SU-DHL-6 (cell line): Measurements from ENCODE around the gene PRRG2.

ENCODE experiments used
- H2AFZ ChIP-seq: fragments of 200-600 bp; sonication (generic); 2 replicates; pipeline ENCODE4 v1.6.1; 2014; ENCODE audit warnings: low read depth, mild to moderate bottlenecking, moderate library complexity, mixed read lengths, antibody characterized with exemption, low read length; ENCODE audit not compliant: severe bottlenecking
- H3F3A ChIP-seq: fragments of 200-600 bp; shearing (Covaris generic); 2 replicates; pipeline ENCODE4 v1.6.0; 2016; ENCODE audit warnings: antibody characterized with exemption, mild to moderate bottlenecking; ENCODE audit not compliant: insufficient read depth
- H3K27ac ChIP-seq: fragments of 200-600 bp; sonication (generic); 2 replicates; pipeline ENCODE4 v1.5.1; 2016; ENCODE audit warnings: low read depth, mild to moderate bottlenecking, low read length, moderate library complexity, mixed read lengths
- H3K27me3 ChIP-seq: fragments of 200-600 bp; sonication (generic), shearing (Covaris generic); 2 replicates; pipeline ENCODE4 v1.6.0; 2014; ENCODE audit warnings: mild to moderate bottlenecking, low read length
- H3K36me3 ChIP-seq: fragments of 200-600 bp; sonication (generic); 2 replicates; pipeline ENCODE4 v1.6.1; 2014; ENCODE audit warnings: mild to moderate bottlenecking, low read length, mixed read lengths
- H3K4me2 ChIP-seq: fragments of 300-600, 200-600 bp; shearing (Covaris generic), sonication (generic); 2 replicates; pipeline ENCODE4 v1.6.0; 2014; ENCODE audit warnings: low read length, low read depth, mild to moderate bottlenecking; ENCODE audit not compliant: poor library complexity, severe bottlenecking
- H3K4me3 ChIP-seq: fragments of 200-600 bp; sonication (generic); 2 replicates; pipeline ENCODE4 v1.5.1; 2014; ENCODE audit warnings: antibody characterized with exemption, low read length, mild to moderate bottlenecking, mixed read lengths; ENCODE audit not compliant: insufficient read depth, poor library complexity, severe bottlenecking
- H3K79me2 ChIP-seq: fragments of 200-600 bp; sonication (generic); 2 replicates; pipeline ENCODE4 v1.6.1; 2014; ENCODE audit warnings: mild to moderate bottlenecking, low read length, moderate library complexity; ENCODE audit not compliant: insufficient read depth
- H3K9ac ChIP-seq: fragments of 200-600 bp; sonication (generic); 2 replicates; pipeline ENCODE4 v1.7.0; 2014; ENCODE audit warnings: mild to moderate bottlenecking, low read length
- H3K9me2 ChIP-seq: fragments of 200-600 bp; sonication (generic); replicated peaks from 2 replicates; pipeline ENCODE4 v1.6.1; 2014; ENCODE audit warnings: low read length; ENCODE audit not compliant: insufficient read depth
- H3K9me3 ChIP-seq: fragments of 200-600 bp; sonication (generic); 2 replicates; pipeline ENCODE4 v1.6.1; 2014; ENCODE audit warnings: low read length, mixed read lengths; ENCODE audit not compliant: insufficient read depth
- H4K20me1 ChIP-seq: fragments of 200-600 bp; sonication (generic); 2 replicates; pipeline ENCODE4 v1.6.1; 2014; ENCODE audit warnings: low read depth, mild to moderate bottlenecking, antibody characterized with exemption, low read length, moderate library complexity, mixed read lengths
- CTCF ChIP-seq: fragments of 200-600 bp; sonication (generic); IDR thresholded peaks from one replicate; pipeline ENCODE4 v1.5.1; 2017; ENCODE audit warnings: antibody characterized with exemption, mild to moderate bottlenecking, low read length, moderate library complexity; ENCODE audit not compliant: insufficient read depth, poor library complexity, severe bottlenecking
- EZH2phosphoT487 ChIP-seq: fragments of 200-600 bp; sonication (generic), shearing (Covaris generic); conservative IDR thresholded peaks from 2 replicates; pipeline ENCODE4 v1.6.1; 2018; ENCODE audit warnings: mild to moderate bottlenecking, antibody characterized with exemption, low read length, moderate library complexity, mixed read lengths

PRRG2 gene

DNA sequence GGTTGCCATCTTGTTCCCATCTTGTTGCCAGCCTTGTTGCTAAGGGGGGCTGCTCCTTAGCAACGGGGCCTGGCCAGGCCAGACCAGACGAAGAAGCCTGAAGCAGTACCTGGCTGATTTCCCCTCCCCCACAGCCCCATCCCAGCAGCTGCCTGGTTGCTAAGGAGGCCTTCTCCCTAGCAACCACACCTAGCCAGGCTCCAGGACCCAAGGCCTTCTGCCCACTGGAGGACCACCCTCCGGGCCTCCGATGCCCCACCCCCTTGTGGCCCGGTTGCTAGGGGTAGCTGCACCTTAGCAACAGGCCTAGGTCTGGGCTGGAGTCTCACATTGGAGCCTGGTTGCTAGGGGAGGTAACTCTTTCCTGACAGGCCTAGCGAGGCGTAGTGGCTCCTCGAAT lies 3.9 kb downstream of the PRRG2 start:
- H4K20me1 ChIP-seq = no peaks in the 10 kb centered on the region
- H3K9me3 ChIP-seq = no peaks in the 10 kb centered on the region
- no peaks in the 10 kb centered on the region for H3K36me3 ChIP-seq
- no peaks in the 10 kb centered on the region for H3K9me2 ChIP-seq
- no peak overlapping the region for H3K27ac ChIP-seq
- H3F3A ChIP-seq = peaks cover 5% of the 10 kb centered on the region; the same call in 1 of the 2 replicates
- H2AFZ ChIP-seq = no peak overlapping the region
- TF ChIP-seq EZH2phosphoT487 (no peak), CTCF (no peak)
- H3K4me2 ChIP-seq = no peak overlapping the region
- no peak overlapping the region for H3K4me3 ChIP-seq
- H3K79me2 ChIP-seq = peaks cover 3% of the 10 kb centered on the region
- H3K9ac ChIP-seq = no peak overlapping the region
- H3K27me3 ChIP-seq = no peaks in the 10 kb centered on the region

DNA sequence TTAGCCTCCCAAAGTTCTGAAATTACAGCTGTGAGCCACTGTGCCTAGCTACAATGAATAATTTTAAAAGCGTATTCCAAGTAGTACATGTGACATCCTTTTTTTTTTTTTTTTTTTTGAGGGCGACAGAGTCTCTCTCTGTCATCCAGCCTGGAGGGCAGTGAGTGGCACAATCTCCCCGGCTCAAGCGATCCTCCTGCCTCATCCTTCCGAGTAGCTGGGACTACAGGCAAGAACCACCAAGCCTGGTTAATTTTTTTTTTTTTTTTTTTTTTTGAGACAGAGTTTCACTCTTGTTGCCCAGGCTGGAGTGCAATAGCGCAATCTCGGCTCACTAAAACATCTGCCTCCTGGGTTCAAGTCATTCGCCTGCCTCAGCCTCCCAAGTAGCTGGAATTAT lies 6.1 kb downstream of the PRRG2 start:
- Histone ChIP-seq H3K9ac (no peak overlapping the region), H3K36me3 (no peaks in the 10 kb centered on the region)

GRCh38 chr19:49588365-49589122 lies 7.4 kb downstream of the PRRG2 start:
- no peaks in the 10 kb centered on the region for H3K9me3 ChIP-seq
- no peak overlapping the region for H3K4me3 ChIP-seq
- no peaks in the 10 kb centered on the region for H3K27me3 ChIP-seq
- no peaks in the 10 kb centered on the region for H3K9me2 ChIP-seq
- H3K79me2 ChIP-seq = peaks cover 16% of the 10 kb centered on the region
- H3K27ac ChIP-seq = no peak overlapping the region
- TF ChIP-seq EZH2phosphoT487 (no peak), CTCF (no peak)
- H3F3A ChIP-seq = peaks cover 26% of the 10 kb centered on the region
- H3K4me2 ChIP-seq = no peak overlapping the region
- H3K9ac ChIP-seq = no peak overlapping the region
- no peaks in the 10 kb centered on the region for H3K36me3 ChIP-seq
- no peaks in the 10 kb centered on the region for H4K20me1 ChIP-seq
- H2AFZ ChIP-seq = no peak overlapping the region

More for the DNA sequence above, 6.1 kb downstream of the PRRG2 start:
- Histone ChIP-seq H3F3A (peaks cover 18% of the 10 kb centered on the region), H3K9me2 (no peaks in the 10 kb centered on the region), H3K4me3 (no peak overlapping the region), H2AFZ (no peak overlapping the region), H3K27ac (no peak overlapping the region), H3K4me2 (no peak overlapping the region), H3K27me3 (no peaks in the 10 kb centered on the region), H4K20me1 (no peaks in the 10 kb centered on the region), H3K79me2 (peaks cover 7% of the 10 kb centered on the region), H3K9me3 (no peaks in the 10 kb centered on the region)
- TF ChIP-seq CTCF (no peak), EZH2phosphoT487 (no peak)
